Stimulated activated naive CD8-positive, alpha-beta T cell treated with anti-CD3 and anti-CD28 coated beads, Interleukin-15, amount 100 ng/mL, for 72 hours (primary cell): ENCODE results near the gene ZBTB7B.
"Not testable (repeated sequence)": the region's sequence is repeated elsewhere in the genome, so short reads cannot be mapped to it uniquely, and the experiment has no call there.

Experiments
- ATAC-seq: fragments of 150-1000 bp; cut with Tn5 transposase; 2 replicates; pipeline ENCODE4 v1.10.0; 2021; ENCODE audit warnings: mild to moderate bottlenecking, moderate library complexity
- DNase-seq, 2 donors: peaks; one replicate each; pipeline ENCODE4 v3.0.0; 2021 to 2022
- H3K27ac Mint-ChIP-seq, 2 donors: one replicate each; pipeline ENCODE4 v1.8.0; 2022; ENCODE audit warnings: mild to moderate bottlenecking in 2 of 2, mixed read lengths in 2 of 2, moderate library complexity in 2 of 2
- H3K27me3 Mint-ChIP-seq: one replicate; pipeline ENCODE4 v1.8.0; 2022; ENCODE audit warnings: mixed read lengths
- H3K4me1 Mint-ChIP-seq: one replicate; pipeline ENCODE4 v1.8.0; 2022; ENCODE audit warnings: mild to moderate bottlenecking, mixed read lengths
- H3K4me3 Mint-ChIP-seq, 2 donors: one replicate each; pipeline ENCODE4 v1.8.0; 2022; ENCODE audit warnings: mild to moderate bottlenecking in 2 of 2, mixed read lengths in 2 of 2, moderate library complexity in 1 of 2
- H3K9me3 Mint-ChIP-seq, 2 donors: one replicate each; pipeline ENCODE4 v1.8.0; 2022; ENCODE audit warnings: mixed read lengths in 2 of 2

Gene ZBTB7B

GRCh38 chr1:154993572-154994268, 8.9 kb upstream of the ZBTB7B start, which contains the start of gene LENEP:
Gene LENEP, plus strand, starts transcription at chr1:154993586. Its CDS starts 22 bp downstream, at chr1:154993608.
- peaks cover 37% of the 10 kb centered on the region for H3K27me3 Mint-ChIP-seq
- DNase-seq (no peak), ATAC-seq (no peak)
- H3K4me1 Mint-ChIP-seq = peaks cover 45% of the 10 kb centered on the region
- no peaks in the 10 kb centered on the region for H3K9me3 Mint-ChIP-seq
- H3K4me3 Mint-ChIP-seq = no peak within 1 kb of the TSS
- H3K27ac Mint-ChIP-seq = no peak within 1 kb of the TSS

- Mint-ChIP-seq H3K9me3 (no peaks in the 10 kb centered on the region), H3K27ac (no peak overlapping the region), H3K4me3 (no peak overlapping the region), H3K4me1 (peaks cover 45% of the 10 kb centered on the region), H3K27me3 (peaks cover 37% of the 10 kb centered on the region)
- DNase-seq (no peak), ATAC-seq (no peak)
These were observed 8.4 kb upstream of the ZBTB7B start for GRCh38 chr1:154994269-154994587.

GRCh38 chr1:154994591-154994990, 8.0 kb upstream of the ZBTB7B start:
- H3K27me3 Mint-ChIP-seq = peaks cover 37% of the 10 kb centered on the region
- no peaks in the 10 kb centered on the region for H3K9me3 Mint-ChIP-seq
- DNase-seq (no peak), ATAC-seq (no peak)
- peaks cover 45% of the 10 kb centered on the region for H3K4me1 Mint-ChIP-seq
- H3K27ac Mint-ChIP-seq = no peak overlapping the region
- H3K4me3 Mint-ChIP-seq = no peak overlapping the region

- peaks cover 48% of the 10 kb centered on the region for H3K4me1 Mint-ChIP-seq
- DNase-seq = not testable (repeated sequence)
These were observed 7.2 kb upstream of the ZBTB7B start for GRCh38 chr1:154995301-154995983.

GRCh38 chr1:154996966-154997701, 5.5 kb upstream of the ZBTB7B start:
- peak overlapping the region in 1 of 2 donors; percentile 9 for H3K4me3 Mint-ChIP-seq
- DNase-seq = no peak
- peak overlapping the region in 1 of 2 donors; percentile 47 for H3K27ac Mint-ChIP-seq
- no peaks in the 10 kb centered on the region for H3K9me3 Mint-ChIP-seq
- peaks cover 48% of the 10 kb centered on the region for H3K4me1 Mint-ChIP-seq
- no peak for ATAC-seq
- H3K27me3 Mint-ChIP-seq = peaks cover 37% of the 10 kb centered on the region

More at GRCh38 chr1:154995301-154995983, 7.2 kb upstream of the ZBTB7B start:
- ATAC-seq, H3K27ac Mint-ChIP-seq, H3K4me3 Mint-ChIP-seq, H3K9me3 Mint-ChIP-seq: not testable (repeated sequence)
- H3K27me3 Mint-ChIP-seq = peaks cover 37% of the 10 kb centered on the region

GRCh38 chr1:154998201-154998780, 4.3 kb upstream of the ZBTB7B start:
- peak overlapping the region; percentile 89 to 93 for H3K4me3 Mint-ChIP-seq
- H3K27ac Mint-ChIP-seq = peak overlapping the region in 1 of 2 donors; percentile 54
- H3K27me3 Mint-ChIP-seq = peaks cover 37% of the 10 kb centered on the region
- H3K4me1 Mint-ChIP-seq = peaks cover 48% of the 10 kb centered on the region
- DNase-seq (no peak), ATAC-seq (no peak)
- H3K9me3 Mint-ChIP-seq = no peaks in the 10 kb centered on the region

- H3K4me3 Mint-ChIP-seq = peak overlapping the region; percentile 89 to 93
- peaks cover 37% of the 10 kb centered on the region for H3K27me3 Mint-ChIP-seq
- DNase-seq = peak; percentile 83 to 87
- H3K27ac Mint-ChIP-seq = peak overlapping the region; percentile 78 to 89
- peak; percentile 22 for ATAC-seq
- no peaks in the 10 kb centered on the region for H3K9me3 Mint-ChIP-seq
- peaks cover 51% of the 10 kb centered on the region for H3K4me1 Mint-ChIP-seq
These were observed 3.6 kb upstream of the ZBTB7B start for GRCh38 chr1:154998818-154999570.

- ATAC-seq (peak; percentile 26), DNase-seq (peak; percentile 81 to 89)
- Mint-ChIP-seq H3K27ac (peak overlapping the region; percentile 93 to 94), H3K9me3 (no peaks in the 10 kb centered on the region), H3K27me3 (peaks cover 33% of the 10 kb centered on the region), H3K4me3 (peak overlapping the region; percentile 89 to 93), H3K4me1 (peaks cover 51% of the 10 kb centered on the region)
These were observed 2.8 kb upstream of the ZBTB7B start for GRCh38 chr1:154999571-155000410.

- ATAC-seq (no peak), DNase-seq (peak in 1 of 2 donors; percentile 75)
- Mint-ChIP-seq H3K9me3 (no peaks in the 10 kb centered on the region), H3K27me3 (peaks cover 29% of the 10 kb centered on the region), H3K4me3 (peak overlapping the region; percentile 89 to 93), H3K4me1 (peaks cover 55% of the 10 kb centered on the region), H3K27ac (peak overlapping the region; percentile 94)
These were observed 2.2 kb upstream of the ZBTB7B start for GRCh38 chr1:155000411-155000725.

GRCh38 chr1:155000726-155001424, 1.7 kb upstream of the ZBTB7B start:
- Mint-ChIP-seq H3K4me1 (peaks cover 60% of the 10 kb centered on the region), H3K4me3 (peak overlapping the region; percentile 89 to 93), H3K9me3 (no peaks in the 10 kb centered on the region), H3K27me3 (peaks cover 25% of the 10 kb centered on the region), H3K27ac (peak overlapping the region; percentile 93 to 94)
- DNase-seq (peak; percentile 96), ATAC-seq (peak; percentile 51)

GRCh38 chr1:155001425-155001674, 1.3 kb upstream of the ZBTB7B start:
- peak overlapping the region; percentile 20 to 93 for H3K27ac Mint-ChIP-seq
- H3K4me3 Mint-ChIP-seq = peak overlapping the region; percentile 89 to 93
- H3K9me3 Mint-ChIP-seq = no peaks in the 10 kb centered on the region
- peaks cover 20% of the 10 kb centered on the region for H3K27me3 Mint-ChIP-seq
- ATAC-seq (no peak), DNase-seq (no peak)
- peaks cover 64% of the 10 kb centered on the region for H3K4me1 Mint-ChIP-seq

GRCh38 chr1:155001675-155002463, 733 bp upstream of the ZBTB7B start:
- H3K4me1 Mint-ChIP-seq = peaks cover 70% of the 10 kb centered on the region

GRCh38 chr1:155003227-155003765, 694 bp downstream of the ZBTB7B start:
- H3K27ac Mint-ChIP-seq = peak overlapping the region; percentile 99
- peaks cover under 1% of the 10 kb centered on the region for H3K27me3 Mint-ChIP-seq
- no peaks in the 10 kb centered on the region for H3K9me3 Mint-ChIP-seq
- peak in 1 of 2 donors; percentile 39 for DNase-seq
- ATAC-seq = no peak
- peak overlapping the region; percentile 89 to 93 for H3K4me3 Mint-ChIP-seq
- peaks cover 71% of the 10 kb centered on the region for H3K4me1 Mint-ChIP-seq

More at GRCh38 chr1:155001675-155002463, 733 bp upstream of the ZBTB7B start:
- no peaks in the 10 kb centered on the region for H3K9me3 Mint-ChIP-seq
- H3K27me3 Mint-ChIP-seq = peaks cover 15% of the 10 kb centered on the region
- H3K27ac Mint-ChIP-seq = peak overlapping the region; percentile 93 to 94
- peak overlapping the region; percentile 89 to 93 for H3K4me3 Mint-ChIP-seq
- DNase-seq (peak; percentile 98 to 99), ATAC-seq (peak; percentile 62)
